A673 (cell line): ENCODE measurements around the gene YEATS4. TPM values are rescaled to one million over a fixed set of nuclear protein-coding genes. Genes with fewer than 3 reads are reported as not detected.
A peak's percentile ranks its signal among the peaks of the same experiment; 100 is the strongest.

Experiments used
- BruUV-seq: library from RNA; stranded (reverse); fragments of 400-500 nt; replicated peaks from 2 replicates; lab custom pipeline; 2021; lab: Mats Ljungman, UMichigan
- CTCF ChIA-PET: fragments of 300-600 bp; sonication (Branson Sonifier 250); formaldehyde crosslinking; loops from one replicate; lab custom pipeline; 2022; ENCODE audit warnings: antibody characterized with exemption; lab: Charles Lee
- POLR2A ChIA-PET: fragments of 300-600 bp; sonication (Branson Sonifier 250); formaldehyde crosslinking; loops from one replicate; lab custom pipeline; 2022; ENCODE audit warnings: antibody characterized with exemption; ENCODE audit not compliant: low non-redundant PET; lab: Charles Lee
- DNase-seq: peaks from one replicate; pipeline ENCODE4 v3.0.0-alpha.2; 2015; ENCODE audit warnings: low spot score
- H3K27ac ChIP-seq: fragments of 200-600 bp; sonication (generic); 2 replicates; pipeline ENCODE4 v1.5.1; 2016; ENCODE audit warnings: mixed run types, low read depth, mild to moderate bottlenecking, mixed read lengths, antibody characterized with exemption, low read length; ENCODE audit not compliant: poor library complexity, severe bottlenecking
- H3K27me3 ChIP-seq: fragments of 200-600 bp; sonication (generic); replicated peaks from 2 replicates; pipeline ENCODE4 v1.6.1; 2017; ENCODE audit warnings: mixed run types, low read depth, mild to moderate bottlenecking, mixed read lengths, antibody characterized with exemption, low read length; ENCODE audit not compliant: insufficient read depth, poor library complexity
- H3K36me3 ChIP-seq: fragments of 200-600 bp; sonication (generic); 2 replicates; pipeline ENCODE4 v1.6.1; 2016; ENCODE audit warnings: mixed run types, mild to moderate bottlenecking, mixed read lengths, antibody characterized with exemption, low read length; ENCODE audit not compliant: insufficient read depth, poor library complexity, severe bottlenecking
- H3K4me1 ChIP-seq: fragments of 200-600 bp; sonication (generic); 2 replicates; pipeline ENCODE4 v1.6.1; 2017; ENCODE audit warnings: mixed run types, mild to moderate bottlenecking, mixed read lengths, antibody characterized with exemption, low read length; ENCODE audit not compliant: insufficient read depth, poor library complexity, severe bottlenecking
- H3K4me3 ChIP-seq: fragments of 200-600 bp; sonication (generic); 2 replicates; pipeline ENCODE4 v1.5.1; 2016; ENCODE audit warnings: low read depth, mixed run types, mild to moderate bottlenecking, mixed read lengths, low read length; ENCODE audit not compliant: poor library complexity, severe bottlenecking
- H3K9me3 ChIP-seq: fragments of 200-600 bp; sonication (generic); 2 replicates; pipeline ENCODE4 v1.6.1; 2016; ENCODE audit warnings: mixed run types, low read depth, mild to moderate bottlenecking, mixed read lengths, antibody characterized with exemption, low read length; ENCODE audit not compliant: poor library complexity, severe bottlenecking
- CTCF ChIP-seq: fragments of 300-800, 200-600 bp; sonication (generic); conservative IDR thresholded peaks from 2 replicates; pipeline ENCODE4 v1.5.1; 2017; ENCODE audit warnings: low read depth, mild to moderate bottlenecking, antibody characterized with exemption, low read length, moderate library complexity, mixed read lengths
- EZH2 ChIP-seq: fragments of 200-600 bp; sonication (generic); IDR thresholded peaks from 2 replicates; pipeline ENCODE4 v1.6.1; 2017; ENCODE audit warnings: borderline replicate concordance, low read depth, mild to moderate bottlenecking, mixed read lengths, antibody characterized with exemption, low read length; ENCODE audit not compliant: poor library complexity, severe bottlenecking
- intact Hi-C: fragments of 100-400 bp; cut with micrococcal nuclease; formaldehyde crosslinking; loops from one replicate; pipeline ENCODE4 v1.10.0; 2022; ENCODE audit not compliant: unreplicated experiment
- total RNA-seq: library from RNA; stranded (reverse); gene quantifications from 2 replicates; pipeline ENCODE4 v1.2.3, GENCODE V29; 2021

Gene YEATS4
- total RNA-seq, 1 experiment from 2014 or later: 43.7 TPM

DNA sequence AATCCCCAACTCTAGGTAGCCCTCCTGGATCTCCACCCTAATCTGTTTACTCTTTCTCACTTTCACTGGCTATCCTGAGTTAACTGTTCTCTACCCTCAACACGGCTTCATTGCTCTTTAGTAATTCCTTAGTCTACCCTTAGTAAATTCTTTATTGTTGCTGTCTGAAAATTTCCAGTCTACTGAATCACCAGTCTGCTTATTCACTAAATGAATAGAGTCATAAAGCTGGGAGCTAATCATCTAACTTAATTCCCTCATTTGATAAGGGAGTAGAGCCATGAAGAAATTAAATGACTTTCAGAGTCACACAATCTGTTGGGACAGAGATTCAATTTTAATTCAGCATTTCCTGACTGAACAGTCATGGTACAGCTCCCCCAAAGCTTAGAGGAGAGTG is 36.5 kb downstream of the YEATS4 start:
- BruUV-seq: no TSS peak

DNA sequence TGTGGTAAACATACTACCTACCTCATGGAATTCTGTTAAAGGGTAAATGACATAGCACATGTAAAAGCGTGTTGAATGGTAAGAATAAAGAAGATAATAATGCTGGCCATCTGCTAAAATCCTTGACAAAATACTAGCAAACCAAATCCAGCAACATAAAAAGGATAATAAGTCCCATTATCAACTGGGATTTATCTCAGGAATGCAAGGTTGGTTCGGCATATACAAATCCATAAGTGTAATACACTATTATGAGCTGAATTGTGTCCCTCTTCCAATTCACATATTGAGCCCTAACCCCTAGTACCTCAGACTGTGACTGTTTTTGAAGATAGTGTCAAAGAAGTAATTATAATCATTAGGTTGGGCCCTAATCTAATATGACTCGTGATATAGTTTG is 37.4 kb downstream of the YEATS4 start:
- no TSS peak for BruUV-seq
- peaks cover 16% of the 10 kb centered on the region for H3K36me3 ChIP-seq
- H3K27me3 ChIP-seq: no peaks in the 10 kb centered on the region
- no peak for DNase-seq
- intact Hi-C loops: no loop called here
- no peak overlapping the region for H3K4me3 ChIP-seq
- ChIA-PET POLR2A (no interaction called here), CTCF (no interaction called here)
- H3K4me1 ChIP-seq: no peaks in the 10 kb centered on the region
- no peak overlapping the region for H3K27ac ChIP-seq
- TF ChIP-seq EZH2: no peak
- TF ChIP-seq CTCF: no peak
- H3K9me3 ChIP-seq: peaks cover 7% of the 10 kb centered on the region

More for the DNA sequence above, 36.5 kb downstream of the YEATS4 start:
- DNase-seq: no peak
- peaks cover 25% of the 10 kb centered on the region for H3K36me3 ChIP-seq
- no peaks in the 10 kb centered on the region for H3K27me3 ChIP-seq
- ChIA-PET CTCF (interaction anchor here (0.6 kb wide), 1 partner anchor 81 kb away, joined by 4 read pairs; no protein-coding TSS in a partner anchor), POLR2A (no interaction called here)
- no peak overlapping the region for H3K27ac ChIP-seq
- no peak overlapping the region for H3K4me3 ChIP-seq
- TF ChIP-seq EZH2 (no peak), CTCF (no peak)
- no peaks in the 10 kb centered on the region for H3K4me1 ChIP-seq
- peaks cover 7% of the 10 kb centered on the region for H3K9me3 ChIP-seq
- intact Hi-C loops: no loop called here

DNA sequence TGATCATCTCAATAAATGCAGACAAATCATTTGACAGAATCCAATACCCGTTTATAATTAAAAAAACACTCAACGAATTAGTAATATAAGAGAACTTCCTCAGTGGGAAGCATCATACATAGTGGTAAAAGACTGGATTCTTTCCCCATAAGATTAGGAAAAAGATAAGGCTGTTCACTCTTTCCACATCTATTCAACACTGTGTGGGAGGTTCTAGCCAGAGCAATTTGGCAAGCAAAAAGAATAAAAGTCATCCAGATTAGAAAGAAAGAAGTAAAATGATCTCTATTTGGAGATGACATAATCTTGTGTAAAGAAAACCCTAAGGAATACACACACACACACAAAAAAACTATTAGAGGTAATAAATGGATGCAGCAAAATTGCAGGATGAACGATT is 38.4 kb downstream of the YEATS4 start:
- no peaks in the 10 kb centered on the region for H3K27me3 ChIP-seq
- H3K36me3 ChIP-seq: peaks cover 13% of the 10 kb centered on the region
- POLR2A ChIA-PET: no interaction called here
- peaks cover 7% of the 10 kb centered on the region for H3K9me3 ChIP-seq
- no peak for TF ChIP-seq EZH2
- TF ChIP-seq CTCF: no peak
- DNase-seq: peak; percentile 17
- intact Hi-C loops: no loop called here
- CTCF ChIA-PET: no interaction called here
- BruUV-seq: no TSS peak
- H3K4me1 ChIP-seq: no peaks in the 10 kb centered on the region
- no peak overlapping the region for H3K27ac ChIP-seq
- H3K4me3 ChIP-seq: no peak overlapping the region
